Measurements from ENCODE around the gene ADAM12. TPM values are rescaled to one million over a fixed set of nuclear protein-coding genes. Genes with fewer than 3 reads are reported as not detected.

Gene ADAM12
- total and polyA plus RNA-seq, 10 of the 15 experiments (the other 5 are each of a cell fraction or from before 2014, with no cell fraction given) = under 0.01 to 0.62 (median 0.04) TPM; not detected in 5

DNA sequence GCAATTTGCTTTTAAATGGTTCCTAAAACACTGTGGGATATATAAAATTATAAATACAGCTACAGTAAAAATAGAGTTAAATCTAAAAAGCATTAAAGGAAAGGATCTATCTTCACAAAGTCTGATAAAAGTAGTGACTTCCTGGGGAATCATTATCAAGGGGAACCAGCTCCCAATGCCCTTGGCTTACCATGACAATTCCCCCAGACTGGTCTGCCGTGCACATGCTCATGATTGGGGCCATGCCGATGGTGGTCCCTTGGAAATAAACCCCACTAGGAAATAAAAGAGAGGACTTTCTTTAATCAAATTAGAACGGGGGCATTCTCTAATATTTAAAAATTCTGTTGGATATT, 290.1 kb downstream of the ADAM12 start (continued):
- no peak for TF ChIP-seq ZNF217 (IDR thresholded peaks at IDR 0.05)
- TF ChIP-seq, protein P1, sequence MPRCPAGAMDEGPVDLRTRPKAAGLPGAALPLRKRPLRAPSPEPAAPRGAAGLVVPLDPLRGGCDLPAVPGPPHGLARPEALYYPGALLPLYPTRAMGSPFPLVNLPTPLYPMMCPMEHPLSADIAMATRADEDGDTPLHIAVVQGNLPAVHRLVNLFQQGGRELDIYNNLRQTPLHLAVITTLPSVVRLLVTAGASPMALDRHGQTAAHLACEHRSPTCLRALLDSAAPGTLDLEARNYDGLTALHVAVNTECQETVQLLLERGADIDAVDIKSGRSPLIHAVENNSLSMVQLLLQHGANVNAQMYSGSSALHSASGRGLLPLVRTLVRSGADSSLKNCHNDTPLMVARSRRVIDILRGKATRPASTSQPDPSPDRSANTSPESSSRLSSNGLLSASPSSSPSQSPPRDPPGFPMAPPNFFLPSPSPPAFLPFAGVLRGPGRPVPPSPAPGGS (IDR thresholded peaks at IDR 0.05; ENCODE audit: borderline replicate concordance, insufficient read depth, low read depth, low read length, poor library complexity, severe bottlenecking) = no peak
- TF ChIP-seq, protein P2, sequence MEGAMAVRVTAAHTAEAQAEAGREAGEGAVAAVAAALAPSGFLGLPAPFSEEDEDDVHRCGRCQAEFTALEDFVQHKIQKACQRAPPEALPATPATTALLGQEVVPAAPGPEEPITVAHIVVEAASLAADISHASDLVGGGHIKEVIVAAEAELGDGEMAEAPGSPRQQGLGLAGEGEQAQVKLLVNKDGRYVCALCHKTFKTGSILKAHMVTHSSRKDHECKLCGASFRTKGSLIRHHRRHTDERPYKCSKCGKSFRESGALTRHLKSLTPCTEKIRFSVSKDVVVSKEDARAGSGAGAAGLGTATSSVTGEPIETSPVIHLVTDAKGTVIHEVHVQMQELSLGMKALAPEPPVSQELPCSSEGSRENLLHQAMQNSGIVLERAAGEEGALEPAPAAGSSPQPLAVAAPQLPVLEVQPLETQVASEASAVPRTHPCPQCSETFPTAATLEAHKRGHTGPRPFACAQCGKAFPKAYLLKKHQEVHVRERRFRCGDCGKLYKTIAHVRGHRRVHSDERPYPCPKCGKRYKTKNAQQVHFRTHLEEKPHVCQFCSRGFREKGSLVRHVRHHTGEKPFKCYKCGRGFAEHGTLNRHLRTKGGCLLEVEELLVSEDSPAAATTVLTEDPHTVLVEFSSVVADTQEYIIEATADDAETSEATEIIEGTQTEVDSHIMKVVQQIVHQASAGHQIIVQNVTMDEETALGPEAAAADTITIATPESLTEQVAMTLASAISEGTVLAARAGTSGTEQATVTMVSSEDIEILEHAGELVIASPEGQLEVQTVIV (IDR thresholded peaks at IDR 0.05; ENCODE audit: borderline replicate concordance, partially characterized antibody) = no peak

DNA sequence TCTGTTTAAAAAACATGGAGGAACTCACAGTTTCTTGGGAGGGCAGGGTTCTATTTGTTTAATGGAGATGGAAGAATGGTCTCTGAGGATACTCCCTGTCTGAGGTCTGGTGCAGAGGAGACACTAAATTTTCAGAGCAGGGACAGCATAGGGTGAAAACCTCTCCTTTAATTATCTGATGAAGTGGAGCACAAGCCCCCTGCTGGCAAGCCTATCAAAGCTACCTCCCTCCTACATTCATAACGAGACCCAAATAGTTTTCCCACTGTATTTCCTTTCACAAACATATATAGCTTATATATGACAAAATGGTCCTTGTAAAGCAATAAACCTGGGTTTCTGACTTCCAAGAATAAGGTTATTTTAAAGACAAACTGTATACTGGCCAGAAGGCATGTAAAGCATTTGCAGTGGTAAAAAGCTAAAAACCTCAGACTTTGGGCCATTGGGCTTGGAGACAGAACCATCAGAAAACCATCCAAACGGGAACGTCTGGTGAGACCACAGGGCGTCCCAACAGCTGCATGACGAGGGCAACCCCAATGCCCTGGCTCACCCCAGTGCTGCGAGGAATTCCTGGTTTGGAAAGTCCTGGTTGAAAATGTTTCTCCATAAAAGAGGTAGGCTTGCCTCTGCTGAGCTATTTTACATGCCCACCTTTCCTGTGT, 290.6 kb downstream of the ADAM12 start:
- ChIA-PET SMC1A (ENCODE audit: uncharacterized antibody, unreplicated experiment) (interaction anchor here (0.9 to 1.0 kb wide), 3 partner anchors 113 to 117 kb away, joined by 3 to 4 read pairs (median 3); no protein-coding TSS in a partner anchor), POLR2A (no interaction called here), CTCF (interaction anchor here (0.8 to 1.3 kb wide), 3 partner anchors 18 to 229 kb away, joined by 3 to 6 read pairs (median 3); no protein-coding TSS in a partner anchor), RAD21 (ENCODE audit: unreplicated experiment) (no interaction called here)
- Histone ChIP-seq H3K4me2 (ENCODE audit: control insufficient read depth, insufficient read depth) (no peak overlapping the region), H3K9me3 (replicated peaks; ENCODE audit: control insufficient read depth, insufficient read depth, low read length) (no peaks in the 10 kb centered on the region), H3K9ac (ENCODE audit: control insufficient read depth, insufficient read depth, low read length) (no peak overlapping the region), H4K20me1 (ENCODE audit: control insufficient read depth, insufficient read depth) (no peaks in the 10 kb centered on the region), H3K36me3 (ENCODE audit: control insufficient read depth in 2 of 2, insufficient read depth in 2 of 2, low read length in 1 of 2) (no peaks in the 10 kb centered on the region), H3K4me3 (no peak overlapping the region), H3K27me3 (replicated peaks in 1 of 2; ENCODE audit: control insufficient read depth in 2 of 2, insufficient read depth in 2 of 2, low read length in 1 of 2) (no peaks in the 10 kb centered on the region), H3K4me1 (ENCODE audit: control insufficient read depth, insufficient read depth, low read length) (no peaks in the 10 kb centered on the region), H3K27ac (ENCODE audit: control insufficient read depth, insufficient read depth) (no peak overlapping the region), H2AFZ (ENCODE audit: control insufficient read depth, low read depth, low read length) (no peak overlapping the region), H3K79me2 (ENCODE audit: control insufficient read depth, insufficient read depth, low read length) (no peaks in the 10 kb centered on the region)
- no peak for FAIRE-seq
- BruUV-seq (replicated peaks) = no TSS peak
- TF ChIP-seq, protein P3, sequence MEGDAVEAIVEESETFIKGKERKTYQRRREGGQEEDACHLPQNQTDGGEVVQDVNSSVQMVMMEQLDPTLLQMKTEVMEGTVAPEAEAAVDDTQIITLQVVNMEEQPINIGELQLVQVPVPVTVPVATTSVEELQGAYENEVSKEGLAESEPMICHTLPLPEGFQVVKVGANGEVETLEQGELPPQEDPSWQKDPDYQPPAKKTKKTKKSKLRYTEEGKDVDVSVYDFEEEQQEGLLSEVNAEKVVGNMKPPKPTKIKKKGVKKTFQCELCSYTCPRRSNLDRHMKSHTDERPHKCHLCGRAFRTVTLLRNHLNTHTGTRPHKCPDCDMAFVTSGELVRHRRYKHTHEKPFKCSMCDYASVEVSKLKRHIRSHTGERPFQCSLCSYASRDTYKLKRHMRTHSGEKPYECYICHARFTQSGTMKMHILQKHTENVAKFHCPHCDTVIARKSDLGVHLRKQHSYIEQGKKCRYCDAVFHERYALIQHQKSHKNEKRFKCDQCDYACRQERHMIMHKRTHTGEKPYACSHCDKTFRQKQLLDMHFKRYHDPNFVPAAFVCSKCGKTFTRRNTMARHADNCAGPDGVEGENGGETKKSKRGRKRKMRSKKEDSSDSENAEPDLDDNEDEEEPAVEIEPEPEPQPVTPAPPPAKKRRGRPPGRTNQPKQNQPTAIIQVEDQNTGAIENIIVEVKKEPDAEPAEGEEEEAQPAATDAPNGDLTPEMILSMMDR (IDR thresholded peaks at IDR 0.05 in 2 of 3, conservative IDR thresholded peaks at IDR 0.05 in 1 of 3; ENCODE audit: control insufficient read depth in 2 of 3, extremely low read depth in 1 of 3, insufficient read depth in 1 of 3, low read depth in 3 of 3, low read length in 3 of 3) = peak in 2 of 3 experiments; percentile 12 to 21; a peak in 3 of 6 replicates
- TF ChIP-seq TCF12 (IDR thresholded peaks at IDR 0.05; ENCODE audit: low read depth, low read length) = no peak
- no peak for ATAC-seq
- no peak for DNase-seq (ENCODE audit: low read depth, low spot score)
- in situ Hi-C loops (cut with MboI) (no loop called here), intact Hi-C loops (cut with micrococcal nuclease; ENCODE audit: unreplicated experiment) (loop anchor here (5.0 kb wide), 1 partner anchor 115 kb away; no protein-coding TSS in a partner anchor)
- WGBS (ENCODE audit: insufficient coverage, insufficient replicate concordance, low lambda C conversion rate, missing lambda C conversion rate) = 10% methylated on average over 6 of the region's 6 CpGs

Measured in GM12878 (cell line).